HG02798 (cell line): Measurements from ENCODE around the gene PHACTR3.

Experiments
- ATAC-seq: cut with Tn5 transposase; IDR thresholded peaks from one replicate; pipeline ENCODE4 v1.9.1; 2021; ENCODE audit warnings: mild to moderate bottlenecking; ENCODE audit not compliant: unreplicated experiment, poor library complexity

The PHACTR3 gene

DNA sequence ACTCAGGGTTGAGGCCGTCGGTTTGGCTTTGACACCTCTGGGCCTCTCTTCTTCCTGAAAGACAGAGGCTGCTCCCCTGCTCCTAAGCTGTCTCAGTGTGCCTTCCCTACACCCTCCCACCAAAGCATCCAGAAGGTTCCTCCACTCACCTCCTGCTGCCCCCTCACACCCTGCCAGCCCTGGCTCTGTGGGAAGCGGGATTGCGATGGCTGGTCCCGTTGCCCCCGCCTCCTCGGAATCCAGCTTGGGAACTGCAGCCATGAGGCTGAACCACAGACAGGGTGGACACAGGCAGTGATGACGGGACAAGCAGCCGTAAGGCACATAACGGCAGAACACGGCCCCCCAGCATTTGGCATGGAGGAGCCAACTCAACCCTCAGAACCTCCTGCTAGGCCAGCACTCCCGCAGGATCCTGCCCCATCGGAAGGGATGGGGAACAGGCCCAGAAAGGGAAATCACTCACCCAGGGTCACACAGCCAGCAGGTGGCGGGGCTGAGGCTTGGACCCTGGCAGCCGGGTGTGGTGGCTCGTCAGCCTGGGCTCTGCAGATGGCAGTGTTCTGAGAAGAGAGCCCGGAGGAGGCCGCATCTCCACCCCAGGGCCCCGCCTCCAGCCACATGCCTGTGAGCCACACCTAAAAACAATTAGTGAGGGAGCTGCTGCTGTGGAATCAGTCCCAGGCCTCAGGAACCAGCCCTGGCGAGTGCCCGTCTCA, 139.6 kb downstream of the PHACTR3 start:
- no peak for ATAC-seq

DNA sequence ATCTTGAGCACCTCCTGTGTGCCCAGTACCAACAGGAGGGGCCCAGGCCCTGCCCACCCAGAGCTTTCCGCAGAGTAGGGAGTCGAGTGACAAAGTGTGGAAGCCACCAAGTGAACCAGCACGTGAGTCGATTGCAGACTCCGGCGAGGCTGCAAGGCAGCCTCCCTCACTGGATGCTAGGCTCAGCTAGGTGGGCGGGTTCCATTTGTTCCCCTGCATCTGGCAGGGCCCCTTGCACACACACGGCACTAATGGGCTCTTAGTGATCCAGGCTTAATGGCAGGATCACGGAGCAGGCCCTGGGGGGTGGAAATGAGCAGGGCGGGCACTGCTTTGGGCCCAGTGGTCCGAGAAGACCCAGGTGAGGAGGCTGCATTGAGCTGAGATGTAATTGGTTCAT, 140.4 kb downstream of the PHACTR3 start:
- ATAC-seq = no peak

DNA sequence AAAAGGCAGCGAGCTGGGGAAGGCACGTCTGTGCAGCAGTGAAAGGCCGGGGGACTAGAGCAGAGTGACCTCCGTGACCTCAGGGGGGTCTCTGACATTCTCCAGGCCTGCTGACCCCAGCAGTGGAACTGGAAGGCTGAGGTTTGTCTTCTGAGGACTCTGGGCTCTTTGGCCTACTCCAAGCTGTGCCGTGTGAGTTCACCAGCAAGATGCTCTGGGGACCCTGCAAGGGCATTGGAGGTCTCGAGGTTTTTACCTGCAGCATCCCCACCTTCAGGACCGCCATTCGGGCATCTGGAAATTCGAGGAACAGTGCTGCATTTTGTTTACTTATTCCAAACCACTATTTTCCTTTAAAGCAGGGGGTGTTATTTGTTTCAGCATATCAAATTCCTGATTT, 140.9 kb downstream of the PHACTR3 start:
- ATAC-seq = no peak

DNA sequence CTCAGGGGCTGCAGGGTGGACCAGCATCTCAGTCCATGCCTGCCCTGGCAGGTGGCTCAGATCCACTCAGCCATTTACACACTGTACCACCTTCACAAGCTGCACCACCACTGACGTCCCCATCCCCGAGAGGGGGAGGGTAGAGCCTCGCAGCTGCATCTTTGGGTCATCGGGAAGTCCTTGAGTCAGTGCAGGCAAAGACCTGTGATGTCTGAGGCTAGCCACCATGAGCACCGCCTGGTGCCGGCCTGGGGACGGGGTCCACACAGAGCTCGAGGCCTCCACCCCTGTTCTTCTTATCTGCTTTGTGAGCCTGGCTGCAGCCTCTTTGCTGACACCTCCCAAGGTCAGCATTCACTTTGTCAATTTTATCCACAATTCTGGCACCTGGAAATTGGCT, 141.4 kb downstream of the PHACTR3 start:
- ATAC-seq = no peak

DNA sequence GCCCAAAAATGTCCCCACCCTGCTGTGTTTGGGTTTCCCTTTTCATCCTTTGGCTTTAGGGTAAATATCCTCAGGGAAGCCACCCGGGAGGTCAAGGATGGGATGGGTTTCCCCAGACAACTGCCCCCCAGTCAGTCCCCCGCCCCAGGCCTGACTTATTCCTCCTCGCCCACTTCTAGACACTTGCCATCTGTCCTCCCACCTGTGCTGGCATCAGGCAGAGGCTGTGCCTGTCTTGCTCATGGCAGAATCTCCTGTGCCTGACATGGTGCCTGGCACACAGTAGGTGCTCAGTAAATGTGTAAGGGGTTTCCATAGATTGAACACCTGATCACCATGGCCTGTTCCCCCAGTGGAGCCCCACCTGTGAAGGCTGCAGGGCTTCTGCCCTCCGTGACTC, 141.8 kb downstream of the PHACTR3 start:
- no peak for ATAC-seq

DNA sequence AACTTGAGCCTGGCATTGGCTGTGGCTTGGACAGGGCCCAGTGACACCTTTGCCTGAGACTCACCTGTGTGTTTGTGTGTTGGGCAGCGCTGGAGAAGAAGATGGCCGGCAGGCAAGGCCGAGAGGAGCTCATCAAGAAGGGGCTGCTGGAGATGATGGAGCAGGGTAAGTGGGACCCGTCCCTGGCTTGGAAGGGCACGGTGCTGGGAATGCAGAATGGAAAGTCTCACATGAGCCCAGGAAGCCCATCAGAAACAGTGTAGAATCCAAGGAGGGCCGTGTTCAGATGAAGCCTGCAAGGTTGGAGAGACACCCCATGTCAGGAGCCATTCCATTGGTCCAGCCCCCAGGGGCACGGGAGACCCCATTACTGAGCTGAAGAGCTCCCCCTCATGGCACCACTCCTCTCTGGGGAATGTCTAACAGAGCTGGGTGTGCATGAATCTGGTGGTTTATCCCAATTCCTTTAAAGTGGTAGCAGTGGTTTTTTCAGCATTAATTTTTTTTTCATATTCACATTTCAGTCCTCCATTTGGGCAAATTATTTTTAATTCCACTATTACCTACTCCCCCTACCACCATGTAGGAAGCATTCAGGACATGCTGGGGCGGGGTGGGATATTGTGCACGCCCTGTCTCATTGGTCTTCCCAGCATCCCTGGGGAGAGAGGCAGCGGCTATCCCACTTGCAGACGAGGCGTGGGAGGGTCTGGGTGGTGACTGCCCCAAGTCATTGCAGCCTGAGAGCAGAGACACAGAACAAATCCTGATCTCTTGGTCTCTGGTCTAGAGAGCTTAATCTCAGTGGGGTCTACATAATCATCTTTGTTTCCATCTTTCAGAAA, 143.6 kb downstream of the PHACTR3 start:
- ATAC-seq = no peak

DNA sequence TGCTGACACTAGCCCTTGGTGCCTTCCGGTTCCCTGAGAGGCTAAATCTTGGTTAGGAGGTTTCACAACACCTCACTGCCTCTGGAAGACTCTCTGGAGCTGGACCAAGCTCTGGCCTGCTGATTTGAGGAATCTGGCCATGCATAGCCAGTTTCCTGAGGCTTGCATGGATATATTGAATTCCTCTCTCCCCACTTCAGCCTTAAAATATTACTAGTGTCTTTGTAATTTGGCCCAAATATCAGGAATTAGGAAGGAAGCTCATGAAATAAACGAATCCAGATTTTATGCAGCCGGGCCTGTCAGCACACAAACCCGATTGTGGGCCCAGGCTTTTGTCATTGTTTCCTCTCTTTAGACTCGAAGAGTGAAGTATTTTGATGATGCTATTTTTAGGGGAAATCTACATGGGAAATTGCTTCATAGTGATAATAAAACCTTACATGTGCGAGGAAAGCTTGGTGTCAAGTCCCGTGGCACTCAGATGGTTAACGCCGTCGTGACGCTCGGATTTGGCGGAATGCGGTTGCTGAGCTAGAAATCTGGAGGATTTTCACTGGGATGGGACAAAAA, 144.4 kb downstream of the PHACTR3 start:
- no peak for ATAC-seq

DNA sequence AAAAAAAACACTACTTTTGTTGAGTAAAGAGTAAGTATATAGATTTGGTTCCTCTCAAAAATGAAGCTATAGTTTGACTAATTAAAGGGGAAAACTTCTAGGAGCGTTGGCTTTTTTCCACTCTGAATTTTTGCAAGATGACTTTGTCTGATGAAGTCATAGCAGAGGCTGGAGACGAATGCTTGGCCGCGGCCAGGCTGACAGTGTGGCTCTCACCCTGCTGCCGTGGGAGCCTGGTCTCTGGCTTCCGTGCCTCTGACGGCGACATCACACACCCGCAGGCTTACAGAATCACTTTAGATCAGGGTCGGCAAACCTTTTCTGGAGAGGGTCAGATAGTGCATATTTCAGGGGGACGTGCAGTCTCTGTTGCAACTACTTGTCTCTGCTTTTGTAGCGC, 145.0 kb downstream of the PHACTR3 start:
- ATAC-seq = no peak

DNA sequence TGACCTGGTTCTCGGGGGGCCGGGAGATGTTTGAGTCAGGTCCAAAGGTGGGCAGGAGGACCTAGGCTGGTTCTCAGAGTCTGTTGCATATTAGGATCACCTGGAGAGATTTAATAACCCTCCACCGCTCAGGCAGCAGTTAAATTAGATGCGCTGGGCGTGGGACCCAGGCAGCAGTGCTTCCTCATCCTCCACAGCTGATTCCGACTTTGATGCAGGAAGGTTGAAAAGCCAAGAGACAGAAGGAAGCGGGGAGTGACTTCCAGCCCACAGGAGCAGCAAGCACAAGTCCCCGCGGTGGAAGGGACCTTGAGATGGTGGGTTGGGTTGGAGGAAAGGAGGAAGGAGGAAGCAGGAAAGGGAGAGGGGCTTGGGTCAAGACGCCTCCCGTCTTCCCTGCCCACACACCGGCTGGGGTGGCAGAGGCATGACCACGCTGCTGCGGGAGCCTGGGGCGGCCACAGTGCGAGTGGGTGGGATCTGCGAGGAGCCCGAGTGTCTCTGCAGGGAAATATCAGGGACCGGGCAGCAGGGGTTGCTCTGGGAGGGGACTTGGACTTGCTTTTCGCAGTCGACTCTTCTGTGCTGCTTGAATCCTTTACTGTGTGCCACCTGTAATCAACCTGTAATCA, 146.0 kb downstream of the PHACTR3 start:
- no peak for ATAC-seq

DNA sequence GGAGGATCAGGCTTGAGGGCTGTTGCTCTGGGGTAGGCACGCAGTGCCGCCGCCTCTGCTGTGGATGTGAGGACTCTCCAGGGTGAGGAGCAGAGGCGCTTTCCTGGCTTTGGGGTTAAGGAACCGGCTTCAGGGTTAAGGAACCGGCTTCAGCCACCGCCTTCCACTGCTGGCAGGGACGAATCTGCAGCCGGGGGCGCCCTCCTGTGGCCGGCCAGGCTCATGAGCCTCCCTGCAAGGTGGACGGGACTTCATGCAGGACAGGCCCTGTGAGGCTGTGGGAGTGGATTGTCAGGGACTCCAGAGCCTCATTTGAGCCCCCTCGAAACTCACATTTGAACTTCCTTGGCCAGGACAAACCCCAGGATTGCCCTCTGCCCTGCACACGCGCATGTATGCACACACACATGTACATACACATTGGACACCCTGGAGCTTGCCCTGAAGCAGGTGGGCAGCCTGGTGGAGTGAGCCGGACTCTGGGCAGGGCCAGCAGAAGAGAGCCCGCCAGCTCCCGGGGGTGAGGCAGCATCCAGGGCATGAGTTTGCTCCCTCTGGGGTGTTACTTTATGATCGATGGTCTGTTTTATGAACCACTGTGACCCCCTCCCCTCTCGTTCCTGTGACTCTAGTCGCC, 146.9 kb downstream of the PHACTR3 start:
- ATAC-seq = peak; percentile 50

DNA sequence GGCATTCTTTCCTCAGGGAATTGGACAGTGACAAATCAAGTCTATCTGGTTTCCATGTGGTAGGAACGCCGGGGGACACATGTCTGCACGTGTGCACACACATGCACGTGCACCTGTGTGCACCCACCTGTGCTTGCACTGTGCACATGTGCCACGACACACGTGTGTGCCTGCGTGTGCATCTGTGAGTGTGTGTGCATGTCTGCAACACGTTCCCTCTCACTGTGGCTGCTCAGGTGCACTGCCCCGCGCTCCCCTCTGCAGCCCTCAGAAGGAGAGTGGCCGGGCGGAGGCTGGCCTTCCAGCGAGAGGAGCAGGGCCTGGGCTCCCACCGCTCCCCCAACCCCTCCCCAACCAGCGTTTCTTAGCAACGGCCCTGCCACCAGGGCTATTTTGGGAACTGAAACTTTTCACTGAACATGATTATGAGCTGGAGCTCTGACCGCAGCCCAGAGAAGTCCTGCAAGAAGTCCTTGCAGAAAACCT, 147.8 kb downstream of the PHACTR3 start:
- peak; percentile 73 for ATAC-seq

DNA sequence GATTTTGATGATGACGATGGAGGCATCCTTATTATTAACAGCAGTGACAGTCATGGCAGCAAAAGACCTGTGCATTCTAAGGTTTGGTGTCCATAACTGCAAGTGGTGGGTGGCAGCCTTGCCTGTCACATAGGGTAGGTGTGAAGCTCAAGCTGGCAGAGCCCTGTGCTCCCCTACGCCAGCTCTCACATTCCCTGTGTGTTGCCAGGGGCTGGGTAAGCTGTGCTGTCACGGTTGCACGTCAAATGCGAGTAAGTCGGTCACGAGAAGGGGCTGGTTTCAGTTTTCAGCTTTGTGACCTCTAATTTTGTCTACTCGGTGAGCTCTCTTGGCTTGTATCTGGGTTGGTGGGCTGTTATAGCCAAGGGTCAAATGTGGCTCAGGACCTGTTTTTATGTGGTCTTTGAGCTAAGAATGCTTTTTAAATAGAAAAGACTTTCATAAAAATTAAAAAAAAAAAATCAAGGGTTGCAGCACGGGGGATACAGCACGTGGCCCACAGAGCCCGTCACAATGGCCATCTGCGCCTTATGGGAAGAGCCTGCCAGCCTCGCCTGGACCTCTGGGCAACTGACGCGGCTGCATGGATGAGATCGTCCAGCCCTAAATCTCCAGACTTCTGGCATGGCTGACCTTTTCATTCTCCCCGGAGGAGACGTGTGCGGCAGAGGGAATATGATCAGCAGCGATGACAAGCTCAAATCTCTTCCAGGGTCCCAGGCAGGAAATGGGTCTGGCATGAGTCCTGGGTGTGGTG, 148.5 kb downstream of the PHACTR3 start:
- ATAC-seq = peak; percentile 24

DNA sequence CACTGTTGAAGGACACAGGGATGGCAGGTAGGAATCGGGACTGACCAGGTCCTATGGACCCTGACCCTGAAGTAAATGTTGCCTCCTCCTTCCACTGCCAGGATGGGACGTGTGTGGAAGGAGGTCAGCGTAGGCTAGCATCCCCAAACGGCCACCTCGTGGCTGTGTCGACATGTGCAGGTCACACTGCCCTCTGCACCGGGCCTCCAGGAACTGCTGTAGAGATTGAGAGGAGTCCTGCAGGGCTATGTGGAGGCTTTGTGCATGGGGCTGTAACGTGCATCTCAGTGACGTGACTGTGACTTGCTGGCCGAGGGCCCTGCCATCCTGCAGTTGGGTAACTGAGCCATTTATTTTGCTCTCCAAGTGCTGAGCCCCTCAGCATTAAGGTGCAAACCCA, 149.5 kb downstream of the PHACTR3 start:
- no peak for ATAC-seq

DNA sequence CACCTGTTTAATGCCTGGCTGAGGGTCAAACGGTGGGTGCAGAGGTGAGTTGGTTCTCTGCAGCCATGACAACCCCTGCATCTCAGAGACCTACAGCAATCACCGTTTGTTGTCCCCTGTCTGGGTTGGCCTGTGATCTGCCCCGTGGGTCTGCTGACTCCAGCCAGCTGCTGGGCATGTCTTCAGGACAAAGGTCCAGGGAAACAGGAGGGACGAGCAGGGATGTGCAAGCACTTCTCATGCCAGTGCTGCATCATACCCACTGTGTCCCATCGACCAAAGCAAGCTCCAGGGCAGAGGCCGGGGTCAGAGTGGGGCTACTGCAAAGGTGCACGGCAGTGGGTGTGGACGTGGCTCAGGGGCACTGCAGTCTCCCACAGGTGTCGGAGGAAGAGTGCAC, 150.2 kb downstream of the PHACTR3 start:
- ATAC-seq = no peak

DNA sequence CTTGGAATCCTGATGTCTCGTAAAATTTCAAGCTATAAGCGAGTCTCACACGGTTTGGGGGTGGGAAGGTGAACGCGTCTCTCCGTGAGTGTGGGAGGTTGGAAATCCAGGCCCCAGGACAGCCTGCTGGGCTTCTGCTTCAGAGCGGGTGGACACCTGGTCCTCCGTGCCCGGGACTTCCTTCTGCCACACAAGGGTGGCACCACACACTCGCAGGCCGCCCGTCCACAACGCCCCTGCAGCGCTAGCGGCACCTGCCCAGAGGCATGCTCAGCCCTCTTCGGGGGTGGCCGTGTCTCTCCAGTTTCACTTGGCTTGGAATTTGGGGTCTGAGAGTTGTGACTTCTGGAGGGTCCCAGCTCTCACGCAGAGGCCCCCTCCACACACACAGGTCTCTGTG, 151.9 kb downstream of the PHACTR3 start:
- no peak for ATAC-seq

DNA sequence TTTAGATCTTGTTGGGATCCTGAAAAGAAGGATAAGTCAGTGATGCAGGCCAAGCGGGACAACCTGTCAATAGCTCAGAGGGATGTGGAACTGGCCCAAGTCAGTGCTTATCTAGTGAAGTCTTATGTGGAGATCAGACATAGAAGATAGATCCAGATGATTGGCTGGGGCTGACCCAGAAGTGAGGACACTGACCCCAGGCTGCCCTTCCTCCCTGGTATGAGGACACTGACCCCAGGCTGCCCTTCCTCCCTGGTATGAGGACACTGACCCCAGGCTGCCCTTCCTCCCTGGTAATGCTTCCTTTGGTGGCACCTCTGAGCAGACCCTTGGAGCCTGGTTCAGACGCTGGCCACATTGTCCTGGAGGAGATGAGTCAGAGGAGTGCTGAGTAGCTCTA, 159.7 kb downstream of the PHACTR3 start:
- ATAC-seq = no peak

DNA sequence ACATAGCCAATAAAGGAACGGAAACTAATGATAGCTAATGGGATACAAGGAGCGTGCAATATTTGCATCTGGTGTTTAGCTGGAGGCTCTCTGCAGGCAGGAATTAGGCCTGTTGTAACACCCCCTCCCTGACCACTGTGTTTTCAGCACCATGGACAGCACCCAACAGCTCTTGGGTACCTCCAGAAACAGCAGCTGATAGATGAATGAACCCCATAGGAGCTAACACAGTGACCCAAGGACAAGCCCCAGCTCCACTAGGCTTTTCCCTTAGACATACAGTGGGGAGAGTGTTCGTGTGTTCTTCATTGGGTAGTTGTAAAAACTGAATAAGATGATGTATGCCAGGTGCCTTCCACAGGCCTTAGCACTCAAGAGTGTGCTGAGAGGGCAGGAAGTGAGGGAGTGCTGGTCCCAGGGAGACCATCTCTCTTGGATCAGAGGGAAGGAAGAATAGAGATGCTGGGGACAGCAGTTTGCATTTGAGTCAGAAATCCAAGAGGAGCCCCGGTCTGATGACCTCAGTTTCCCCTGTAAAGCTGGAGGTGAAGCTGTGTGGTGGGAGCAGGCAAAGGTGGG, 161.3 kb downstream of the PHACTR3 start:
- ATAC-seq = no peak

DNA sequence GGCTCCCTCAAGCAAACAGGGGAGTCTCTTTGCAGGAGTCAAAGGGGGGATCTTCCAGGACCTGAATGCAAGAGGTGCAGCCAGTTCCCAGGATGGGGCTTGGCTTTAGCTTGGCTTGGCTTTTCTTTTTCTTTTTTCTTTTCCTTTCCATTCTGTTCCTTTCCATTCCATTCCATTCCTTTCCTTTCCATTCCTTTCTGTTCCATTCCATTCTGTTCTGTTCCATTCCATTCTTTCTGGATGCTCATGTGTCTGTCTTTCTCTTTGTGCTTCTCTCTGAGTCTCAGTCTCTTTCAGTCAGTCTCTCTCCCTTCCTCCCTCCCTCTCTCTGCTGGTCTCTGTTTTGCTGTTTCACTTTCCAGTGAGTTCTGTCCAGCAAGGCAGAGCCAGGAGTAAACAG, 163.3 kb downstream of the PHACTR3 start:
- ATAC-seq = no peak

DNA sequence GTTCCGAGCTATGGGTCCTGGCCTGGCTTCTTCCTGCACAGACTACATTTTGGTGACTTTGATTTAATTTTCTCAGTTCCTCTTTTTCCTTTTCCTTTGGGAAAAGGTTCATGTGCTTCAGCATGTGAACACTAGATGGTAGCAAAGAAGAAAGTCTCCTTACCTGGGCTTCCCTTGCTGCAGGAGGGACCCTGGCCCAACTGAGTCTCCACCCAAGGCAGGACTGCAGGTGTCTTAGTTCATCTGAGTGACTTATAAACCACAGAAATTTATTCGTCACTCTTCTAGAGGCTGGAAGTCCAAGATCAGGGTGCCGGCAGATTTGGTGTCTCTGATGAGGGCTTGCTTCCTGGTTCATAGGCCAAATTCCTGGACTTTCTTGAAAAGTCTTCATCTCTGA, 165.9 kb downstream of the PHACTR3 start:
- ATAC-seq = no peak
